Hepatocyte (in vitro differentiated cells): ENCODE measurements around the gene TMEM131.

ENCODE experiments used
- CTCF ChIP-seq: fragments of 200-600 bp; sonication (generic); IDR thresholded peaks from 2 replicates; pipeline ENCODE4 v1.5.1; 2016; ENCODE audit warnings: antibody characterized with exemption, mild to moderate bottlenecking; ENCODE audit not compliant: poor library complexity
- EZH2 ChIP-seq: fragments of 200-600 bp; sonication (generic); IDR thresholded peaks from 2 replicates; pipeline ENCODE4 v1.6.1; 2016; ENCODE audit warnings: antibody characterized with exemption, mild to moderate bottlenecking, borderline replicate concordance

- TF ChIP-seq CTCF (no peak), EZH2 (no peak)
These were observed 229.2 kb downstream of the TMEM131 start for GRCh38 chr2:97766567-97766966.
